Vagina (tissue), 2 donors: ENCODE data around the gene LRRC8C.

Experiments used
- POLR2A ChIP-seq, 2 donors: fragments of 450-650 bp; IDR thresholded peaks; one replicate each; pipeline ENCODE4 v1.6.1; 2017; ENCODE audit warnings: antibody characterized with exemption in 2 of 2, mild to moderate bottlenecking in 2 of 2, moderate library complexity in 2 of 2
- TF ChIP-seq, protein P1 (sequence below), 3 experiments: fragments of 450-650 bp in 2 of 3; fragments of 200-600 bp in 1 of 3; sonication (generic) in 1 of 3; IDR thresholded peaks; one replicate each; pipeline ENCODE4 v1.5.1; 2017 to 2019; ENCODE audit warnings: antibody characterized with exemption in 3 of 3, mild to moderate bottlenecking in 2 of 3, moderate library complexity in 2 of 3

DNA sequence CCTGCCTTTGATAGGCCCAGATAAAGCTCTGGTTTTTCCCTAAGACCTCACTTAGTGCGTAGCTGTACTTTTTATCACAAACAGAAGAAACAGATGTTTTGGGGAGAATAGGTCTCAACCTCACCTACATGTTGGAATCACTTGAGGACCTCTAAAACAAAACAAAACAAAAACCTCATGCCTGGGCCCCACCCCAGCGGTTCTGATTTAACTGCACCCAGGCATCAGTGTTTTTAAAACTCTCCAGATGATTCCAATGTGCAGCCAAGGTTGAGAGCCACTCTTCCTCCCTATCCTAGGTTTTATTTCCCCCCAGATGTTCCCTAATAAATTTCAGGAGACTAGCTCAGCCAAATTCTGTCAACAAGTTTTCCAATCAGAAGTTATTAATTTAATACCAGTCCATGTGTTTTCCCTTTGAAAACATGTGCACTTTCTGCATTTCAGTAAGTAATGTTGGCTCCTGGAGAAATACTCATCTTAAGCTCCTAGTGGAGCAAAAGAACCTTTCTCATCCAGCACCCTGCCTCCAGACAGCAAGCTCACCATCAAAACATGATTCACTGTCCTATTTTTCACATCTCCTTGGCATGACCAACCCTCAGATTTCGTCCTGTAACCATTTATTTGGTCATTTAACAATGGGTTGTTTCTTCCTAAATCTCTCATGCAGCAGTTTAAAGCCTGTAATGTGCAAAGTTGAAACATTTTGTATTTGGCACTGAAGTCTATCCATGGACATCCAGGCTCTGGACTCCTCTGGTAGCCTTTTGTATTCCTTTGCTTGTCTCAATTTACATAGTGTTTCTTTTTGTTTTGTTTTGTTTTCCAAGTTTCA lies 27.5 kb downstream of the LRRC8C start:
- TF ChIP-seq, protein P1, sequence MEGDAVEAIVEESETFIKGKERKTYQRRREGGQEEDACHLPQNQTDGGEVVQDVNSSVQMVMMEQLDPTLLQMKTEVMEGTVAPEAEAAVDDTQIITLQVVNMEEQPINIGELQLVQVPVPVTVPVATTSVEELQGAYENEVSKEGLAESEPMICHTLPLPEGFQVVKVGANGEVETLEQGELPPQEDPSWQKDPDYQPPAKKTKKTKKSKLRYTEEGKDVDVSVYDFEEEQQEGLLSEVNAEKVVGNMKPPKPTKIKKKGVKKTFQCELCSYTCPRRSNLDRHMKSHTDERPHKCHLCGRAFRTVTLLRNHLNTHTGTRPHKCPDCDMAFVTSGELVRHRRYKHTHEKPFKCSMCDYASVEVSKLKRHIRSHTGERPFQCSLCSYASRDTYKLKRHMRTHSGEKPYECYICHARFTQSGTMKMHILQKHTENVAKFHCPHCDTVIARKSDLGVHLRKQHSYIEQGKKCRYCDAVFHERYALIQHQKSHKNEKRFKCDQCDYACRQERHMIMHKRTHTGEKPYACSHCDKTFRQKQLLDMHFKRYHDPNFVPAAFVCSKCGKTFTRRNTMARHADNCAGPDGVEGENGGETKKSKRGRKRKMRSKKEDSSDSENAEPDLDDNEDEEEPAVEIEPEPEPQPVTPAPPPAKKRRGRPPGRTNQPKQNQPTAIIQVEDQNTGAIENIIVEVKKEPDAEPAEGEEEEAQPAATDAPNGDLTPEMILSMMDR (IDR thresholded peaks at IDR 0.05) = no peak
- no peak for TF ChIP-seq POLR2A (IDR thresholded peaks at IDR 0.05)
